G401.6 (cell line): Measurements from ENCODE around the gene UGT1A10.
"Not testable (repeated sequence)": the region's sequence is repeated elsewhere in the genome, so short reads cannot be mapped to it uniquely, and the experiment has no call there.

Source experiments
- FAIRE-seq: peaks from 2 replicates; lab custom pipeline; 2012; peaks lifted over from hg19 to GRCh38; lab: Jason Lieb, UNC

The UGT1A10 gene

DNA sequence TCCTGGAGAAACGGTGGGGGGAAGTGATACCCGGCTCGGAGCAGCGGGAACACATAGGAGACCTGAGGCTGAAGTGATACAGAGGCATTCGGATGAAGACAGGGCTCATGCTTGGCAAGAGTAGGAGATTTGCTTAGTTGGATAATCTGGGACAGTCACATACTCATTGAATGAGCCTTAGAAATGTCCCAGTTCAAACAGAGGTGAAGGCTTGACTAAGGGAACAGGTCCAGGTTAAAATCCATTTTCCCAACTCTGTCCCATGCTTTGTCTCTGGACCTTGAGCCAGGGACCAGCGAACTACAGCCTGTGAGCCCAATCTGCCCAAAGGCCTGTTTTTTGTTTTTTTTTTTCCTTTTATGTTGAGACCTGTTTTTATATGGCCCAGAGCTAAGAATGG is 57.7 kb downstream of the UGT1A10 start:
- no peak for FAIRE-seq

DNA sequence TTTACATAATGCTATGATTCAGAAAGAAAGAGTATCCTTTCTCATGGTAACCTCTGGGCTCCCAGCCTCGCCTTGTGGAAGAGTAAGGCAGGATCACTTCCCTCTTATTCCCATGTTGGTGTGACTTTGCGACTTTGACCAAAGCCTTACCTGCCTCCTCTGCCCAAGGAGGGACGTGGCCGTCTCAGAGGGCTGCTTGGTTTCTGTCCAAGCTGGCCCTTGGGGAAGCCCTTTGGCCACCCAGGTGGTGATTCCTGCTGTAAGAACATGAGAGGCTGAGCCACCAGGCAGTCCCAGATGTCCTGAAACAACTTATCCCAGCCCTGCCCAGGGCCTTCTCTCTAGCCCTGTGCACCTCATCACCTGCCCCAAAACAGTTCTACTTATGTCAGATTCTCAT is 62.5 kb downstream of the UGT1A10 start:
- FAIRE-seq, result no peak

DNA sequence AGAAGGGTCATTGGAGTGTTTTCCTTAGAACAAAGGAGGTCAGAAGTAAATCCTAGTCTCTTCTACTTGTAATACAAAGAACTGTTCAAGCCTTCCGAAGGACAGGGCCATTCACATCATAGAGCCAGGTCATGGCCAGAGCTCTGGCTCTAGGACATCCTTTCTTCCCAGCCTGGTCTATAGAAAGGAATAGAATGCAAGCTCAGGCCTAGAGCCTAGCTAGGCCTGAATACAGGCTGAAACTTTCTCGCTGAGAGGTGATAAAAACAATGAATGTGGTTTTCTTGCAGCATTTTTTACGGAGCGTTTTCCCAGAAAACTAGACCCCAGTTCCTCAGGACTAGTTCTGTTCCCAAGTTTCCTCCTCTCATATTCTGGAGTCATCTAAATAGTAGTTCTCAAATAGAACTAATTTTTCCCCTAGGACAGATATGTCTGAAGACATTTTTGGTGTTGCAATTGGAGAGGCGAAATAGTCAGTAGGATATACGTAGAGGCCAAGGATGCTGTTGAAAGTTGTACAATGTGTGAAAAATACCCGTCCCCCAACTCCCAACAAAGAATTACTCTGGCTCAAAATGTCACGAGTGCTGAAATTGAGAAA is 63.3 kb downstream of the UGT1A10 start:
- FAIRE-seq, result no peak

DNA sequence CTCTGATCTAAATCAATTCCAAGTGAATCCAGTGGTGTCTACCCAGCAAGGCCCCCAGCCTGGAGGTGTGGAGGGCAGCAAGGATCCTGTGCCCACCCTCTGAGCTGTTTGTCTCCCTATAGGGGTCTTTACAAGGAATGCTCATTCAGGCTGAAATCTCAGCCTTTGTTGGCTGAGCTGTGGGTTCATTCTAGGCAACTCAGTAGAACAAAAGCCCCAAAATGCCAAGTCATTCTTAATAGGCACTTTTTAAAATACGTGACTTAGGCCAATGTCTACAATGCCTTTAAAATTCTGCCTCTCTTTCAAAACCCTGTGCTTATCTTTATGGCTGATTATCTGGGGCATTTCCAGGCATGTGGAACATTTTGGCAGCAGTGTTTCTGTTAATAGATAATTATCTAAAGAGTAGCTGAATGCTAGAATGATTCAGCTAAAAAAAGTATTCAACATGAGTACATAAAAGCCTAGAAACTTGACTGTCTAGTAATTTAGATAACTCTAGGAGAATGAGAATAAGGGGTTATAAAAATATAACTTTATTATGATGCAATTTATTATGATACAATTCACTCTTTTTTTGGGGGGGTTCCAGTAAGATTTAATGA is 63.9 kb downstream of the UGT1A10 start:
- FAIRE-seq, result no peak

DNA sequence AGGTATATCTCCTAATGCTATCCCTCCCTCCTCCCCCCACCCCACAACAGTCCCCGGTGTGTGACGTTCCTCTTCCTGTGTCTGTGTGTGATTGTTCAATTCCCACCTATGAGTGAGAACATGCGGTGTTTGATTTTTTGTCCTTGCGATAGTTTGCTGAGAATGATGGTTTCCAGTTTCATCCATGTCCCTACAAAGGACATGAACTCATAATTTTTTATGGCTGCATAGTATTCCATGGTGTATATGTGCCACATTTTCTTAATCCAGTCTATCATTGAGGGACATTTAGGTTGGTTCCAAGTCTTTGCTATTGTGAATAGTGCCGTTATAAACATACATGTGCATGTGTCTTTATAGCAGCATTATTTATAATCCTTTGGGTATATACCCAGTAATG is 64.6 kb downstream of the UGT1A10 start:
- FAIRE-seq, result not testable (repeated sequence)

DNA sequence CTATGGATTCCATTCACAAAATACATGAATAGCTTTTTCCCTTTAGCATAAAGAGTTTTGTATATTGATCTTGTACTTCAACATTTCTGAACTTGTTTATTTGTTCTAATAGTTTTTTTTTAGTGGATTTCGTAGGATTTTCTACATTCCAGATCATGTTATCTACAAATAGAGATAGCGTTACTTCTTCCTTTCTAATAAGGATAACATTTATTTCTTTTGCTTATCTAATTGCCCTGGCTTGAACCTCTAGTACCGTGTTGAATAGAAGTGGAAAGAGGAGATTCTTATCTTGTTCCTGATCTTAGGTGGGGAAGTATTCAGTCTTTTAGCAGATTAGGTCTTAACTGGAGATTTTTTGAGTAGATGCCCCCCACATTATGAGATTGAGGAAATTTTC is 66.0 kb downstream of the UGT1A10 start:
- no peak for FAIRE-seq

DNA sequence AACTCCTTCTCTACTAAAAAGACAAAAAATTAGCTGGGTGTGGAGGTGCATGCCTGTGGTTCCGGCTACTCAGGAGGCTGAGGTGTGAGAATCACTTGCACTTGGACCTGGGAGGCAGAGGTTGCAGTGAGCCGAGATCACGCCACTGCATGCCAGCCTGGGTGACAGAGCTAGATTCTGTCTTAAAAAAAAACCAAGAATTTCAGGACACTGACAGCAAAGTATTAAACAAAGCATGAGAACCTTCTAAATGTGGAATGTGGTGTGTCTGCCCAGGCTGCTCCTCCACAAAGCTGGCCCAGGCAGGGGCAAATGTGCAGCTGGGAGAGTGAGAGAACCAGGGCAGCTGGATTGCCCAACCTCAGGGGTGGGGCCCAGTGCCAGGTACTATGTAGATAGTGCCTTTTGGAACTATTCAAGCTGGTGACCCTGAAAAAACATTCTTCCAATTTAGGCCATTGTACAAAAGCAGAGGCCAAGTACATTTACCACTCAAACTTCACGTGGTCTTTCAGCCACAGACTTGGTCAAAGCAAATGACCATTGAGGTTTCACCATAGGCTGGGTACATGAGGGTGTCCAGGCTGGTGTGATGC is 69.8 kb downstream of the UGT1A10 start:
- no peak for FAIRE-seq

DNA sequence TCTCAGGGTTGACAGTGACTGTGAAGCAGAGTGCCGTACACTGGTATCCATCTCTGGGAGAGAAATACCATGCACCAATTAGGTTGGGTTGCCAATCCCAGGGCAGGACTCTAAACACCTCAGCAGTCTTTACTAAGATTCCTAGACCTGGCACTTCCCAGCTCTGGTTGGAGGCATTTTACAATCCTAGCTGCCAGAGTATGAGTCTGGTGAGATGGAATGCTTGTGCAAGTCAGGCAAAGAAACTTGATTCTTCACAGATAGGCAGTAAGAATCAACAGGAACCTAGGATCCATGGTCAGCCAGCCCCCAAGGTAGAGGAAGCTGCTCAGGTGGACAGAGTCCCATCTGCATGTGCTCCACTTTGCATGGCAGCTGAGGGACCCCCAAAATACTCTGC is 70.5 kb downstream of the UGT1A10 start:
- no peak for FAIRE-seq

DNA sequence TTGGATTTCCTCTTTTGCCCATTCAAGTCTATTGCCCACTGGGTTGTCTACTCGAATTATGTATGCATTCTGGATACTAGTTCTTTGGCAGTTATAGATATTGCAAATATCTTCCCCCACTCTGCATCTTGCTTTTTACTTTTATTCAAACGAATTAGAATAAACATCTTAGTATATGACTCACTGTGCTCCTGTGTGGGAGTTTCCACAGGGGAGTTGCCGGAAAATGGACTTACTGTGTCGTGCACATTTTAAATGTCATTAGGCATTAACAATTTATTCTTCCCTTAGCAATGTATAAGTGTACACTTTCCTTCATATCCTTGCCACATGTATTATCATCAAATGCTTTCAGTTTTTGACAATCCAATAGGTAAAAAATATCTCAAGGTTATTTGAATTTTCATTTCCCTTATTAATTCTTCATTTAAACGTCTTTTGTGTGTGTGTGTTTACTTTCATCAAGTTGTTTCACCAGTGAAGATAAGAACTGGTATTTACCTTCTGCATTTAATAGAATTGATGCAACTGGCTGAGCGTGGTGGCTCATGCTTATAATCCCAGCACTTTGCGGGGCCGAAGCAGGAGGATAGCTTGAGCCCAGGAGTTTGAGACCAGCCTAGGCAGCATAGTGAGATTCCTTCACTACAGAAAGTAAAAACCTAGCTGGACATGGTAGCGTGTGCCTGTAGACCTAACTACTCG is 71.8 kb downstream of the UGT1A10 start:
- no peak for FAIRE-seq

DNA sequence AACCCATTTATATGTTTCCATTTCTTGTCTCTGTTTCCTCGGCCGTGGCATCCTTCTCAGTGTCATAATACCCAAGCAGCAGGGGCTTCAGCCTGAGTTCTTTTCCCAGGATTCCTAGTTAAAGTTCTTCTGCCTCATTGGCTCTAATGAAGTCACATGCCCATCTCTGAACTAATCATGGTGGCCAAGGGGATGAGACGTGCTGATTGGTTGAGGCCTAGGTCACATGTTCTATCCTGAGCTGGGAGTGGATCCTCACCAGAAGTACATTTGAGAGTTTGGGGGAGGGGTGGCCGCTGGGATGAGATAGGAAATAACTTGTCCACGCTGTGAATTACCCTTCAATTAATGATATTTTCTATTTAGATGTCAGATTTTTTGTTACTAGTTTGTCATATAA is 72.7 kb downstream of the UGT1A10 start:
- no peak for FAIRE-seq

DNA sequence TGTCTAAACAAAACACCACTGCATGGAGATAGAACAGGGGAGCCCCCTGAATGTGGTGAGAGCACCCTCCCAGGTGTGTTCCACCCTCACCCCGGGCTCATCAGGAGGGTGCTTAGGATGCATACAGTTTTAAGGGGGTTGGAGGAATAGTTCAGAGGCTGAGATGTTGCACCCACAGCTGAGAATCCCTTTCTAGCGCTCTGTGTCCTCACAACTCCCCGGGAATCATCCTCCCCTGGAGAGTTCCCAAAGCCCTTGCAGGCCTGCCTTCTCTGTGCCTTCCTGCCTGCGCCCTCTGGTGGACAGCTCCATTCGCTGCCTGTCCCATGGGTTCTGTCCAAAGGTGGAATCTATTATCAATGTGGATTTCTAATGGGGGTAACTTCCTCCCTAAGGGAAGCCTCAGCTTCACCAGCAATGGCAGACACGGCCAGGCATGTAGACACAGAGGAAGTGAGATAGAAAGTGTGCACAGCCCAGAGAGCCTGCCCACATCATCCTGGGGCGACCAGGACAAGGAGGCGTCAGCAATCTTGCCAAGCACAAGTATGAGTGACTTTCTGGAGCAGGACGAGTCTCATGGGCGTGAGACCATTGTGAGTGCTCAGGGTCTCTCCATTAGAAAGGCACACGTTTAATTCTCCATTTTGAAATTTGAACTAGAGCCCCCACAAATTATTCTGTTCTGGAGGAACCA is 75.2 kb downstream of the UGT1A10 start:
- no peak for FAIRE-seq

DNA sequence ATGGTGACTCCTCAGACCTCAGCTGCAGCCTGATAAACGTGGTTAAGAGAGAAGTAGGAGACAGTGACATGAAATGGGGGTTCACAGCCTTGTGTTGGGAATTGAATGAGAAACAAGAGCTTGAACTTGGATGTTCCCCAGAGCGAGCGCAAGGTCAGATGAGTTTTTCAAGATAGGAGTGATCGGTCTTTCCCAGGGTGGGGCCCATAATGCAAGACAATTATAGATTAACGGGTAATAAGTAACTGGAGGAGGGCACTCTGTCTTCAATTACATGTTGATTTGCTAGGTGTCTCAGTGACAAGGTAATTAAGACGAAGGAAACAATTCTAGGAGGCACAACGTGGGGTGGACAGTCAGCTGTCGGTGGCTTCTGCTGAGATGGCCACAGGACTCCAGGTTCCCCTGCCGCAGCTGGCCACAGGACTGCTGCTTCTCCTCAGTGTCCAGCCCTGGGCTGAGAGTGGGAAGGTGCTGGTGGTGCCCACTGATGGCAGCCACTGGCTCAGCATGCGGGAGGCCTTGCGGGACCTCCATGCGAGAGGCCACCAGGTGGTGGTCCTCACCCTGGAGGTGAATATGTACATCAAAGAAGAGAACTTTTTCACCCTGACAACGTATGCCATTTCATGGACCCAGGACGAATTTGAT is 76.5 kb downstream of the UGT1A10 start, which contains the start of gene UGT1A5:
Gene UGT1A5 (plus strand): TSS at position 297 of the 651 bp plus-strand sequence. CDS start 85 bp downstream, at position 382.
- FAIRE-seq, result no peak

DNA sequence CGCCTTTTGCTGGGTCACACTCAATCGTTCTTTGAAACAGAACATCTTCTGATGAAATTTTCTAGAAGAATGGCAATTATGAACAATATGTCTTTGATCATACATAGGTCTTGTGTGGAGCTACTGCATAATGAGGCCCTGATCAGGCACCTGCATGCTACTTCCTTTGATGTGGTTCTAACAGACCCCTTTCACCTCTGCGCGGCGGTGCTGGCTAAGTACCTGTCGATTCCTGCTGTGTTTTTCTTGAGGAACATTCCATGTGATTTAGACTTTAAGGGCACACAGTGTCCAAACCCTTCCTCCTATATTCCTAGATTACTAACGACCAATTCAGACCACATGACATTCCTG is 77.0 kb downstream of the UGT1A10 start:
- FAIRE-seq, result no peak

DNA sequence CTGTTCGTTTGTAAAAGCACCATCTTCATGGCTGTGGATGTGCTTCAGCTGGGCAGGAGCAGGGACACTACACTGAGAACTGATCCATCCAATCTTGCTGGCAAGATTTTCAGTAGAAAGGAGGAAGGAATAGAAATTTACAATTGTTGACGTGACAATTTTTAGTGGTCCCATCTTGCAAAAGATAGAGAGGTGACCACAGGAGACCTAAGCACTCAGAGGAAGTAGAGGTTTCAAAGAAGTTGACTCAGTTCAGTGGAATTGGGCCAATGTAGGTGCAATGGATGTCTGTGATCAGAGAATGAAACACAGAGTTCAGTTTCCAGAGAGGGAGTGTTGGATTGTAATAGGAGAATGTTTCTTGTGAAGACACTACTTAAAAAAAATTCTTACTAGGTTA is 77.9 kb downstream of the UGT1A10 start:
- no peak for FAIRE-seq

DNA sequence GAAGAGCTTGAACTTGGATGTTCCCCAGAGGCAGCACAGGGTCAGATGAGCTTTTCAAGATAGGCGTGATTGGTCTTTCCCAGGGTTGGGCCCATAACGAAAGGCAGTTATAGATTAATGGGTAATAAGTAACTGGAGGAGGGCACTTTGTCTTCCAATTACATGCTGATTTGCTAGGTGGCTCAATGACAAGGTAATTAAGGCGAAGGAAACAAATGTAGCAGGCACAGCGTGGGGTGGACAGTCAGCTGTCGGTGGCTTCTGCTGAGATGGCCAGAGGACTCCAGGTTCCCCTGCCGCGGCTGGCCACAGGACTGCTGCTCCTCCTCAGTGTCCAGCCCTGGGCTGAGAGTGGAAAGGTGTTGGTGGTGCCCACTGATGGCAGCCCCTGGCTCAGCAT is 82.3 kb downstream of the UGT1A10 start, which contains the start of gene UGT1A4:
Gene UGT1A4 (plus strand): TSS at position 185 of the 400 bp plus-strand sequence. CDS start 85 bp downstream, at position 270.
- FAIRE-seq, result no peak

DNA sequence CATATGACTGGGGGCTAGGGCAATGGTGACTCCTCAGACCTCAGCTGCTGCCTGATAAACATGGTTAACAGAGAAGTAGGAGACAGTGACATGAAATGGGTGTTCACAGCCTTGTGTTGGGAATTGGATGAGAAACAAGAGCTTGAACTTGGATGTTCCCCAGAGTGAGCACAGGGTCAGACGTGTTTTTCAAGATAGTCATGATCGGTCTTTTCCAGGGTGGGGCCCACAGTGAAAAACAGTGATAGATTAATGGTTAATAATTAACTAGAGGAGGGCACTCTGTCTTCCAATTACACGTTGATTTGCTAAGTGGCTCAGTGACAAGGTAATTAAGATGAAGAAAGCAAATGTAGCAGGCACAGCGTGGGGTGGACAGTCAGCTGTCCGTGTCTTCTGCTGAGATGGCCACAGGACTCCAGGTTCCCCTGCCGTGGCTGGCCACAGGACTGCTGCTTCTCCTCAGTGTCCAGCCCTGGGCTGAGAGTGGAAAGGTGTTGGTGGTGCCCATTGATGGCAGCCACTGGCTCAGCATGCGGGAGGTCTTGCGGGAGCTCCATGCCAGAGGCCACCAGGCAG is 92.6 kb downstream of the UGT1A10 start, which contains the start of gene UGT1A3:
Gene UGT1A3 (plus strand): TSS at position 320 of the 579 bp plus-strand sequence. CDS start 85 bp downstream, at position 405.
- FAIRE-seq, result no peak

DNA sequence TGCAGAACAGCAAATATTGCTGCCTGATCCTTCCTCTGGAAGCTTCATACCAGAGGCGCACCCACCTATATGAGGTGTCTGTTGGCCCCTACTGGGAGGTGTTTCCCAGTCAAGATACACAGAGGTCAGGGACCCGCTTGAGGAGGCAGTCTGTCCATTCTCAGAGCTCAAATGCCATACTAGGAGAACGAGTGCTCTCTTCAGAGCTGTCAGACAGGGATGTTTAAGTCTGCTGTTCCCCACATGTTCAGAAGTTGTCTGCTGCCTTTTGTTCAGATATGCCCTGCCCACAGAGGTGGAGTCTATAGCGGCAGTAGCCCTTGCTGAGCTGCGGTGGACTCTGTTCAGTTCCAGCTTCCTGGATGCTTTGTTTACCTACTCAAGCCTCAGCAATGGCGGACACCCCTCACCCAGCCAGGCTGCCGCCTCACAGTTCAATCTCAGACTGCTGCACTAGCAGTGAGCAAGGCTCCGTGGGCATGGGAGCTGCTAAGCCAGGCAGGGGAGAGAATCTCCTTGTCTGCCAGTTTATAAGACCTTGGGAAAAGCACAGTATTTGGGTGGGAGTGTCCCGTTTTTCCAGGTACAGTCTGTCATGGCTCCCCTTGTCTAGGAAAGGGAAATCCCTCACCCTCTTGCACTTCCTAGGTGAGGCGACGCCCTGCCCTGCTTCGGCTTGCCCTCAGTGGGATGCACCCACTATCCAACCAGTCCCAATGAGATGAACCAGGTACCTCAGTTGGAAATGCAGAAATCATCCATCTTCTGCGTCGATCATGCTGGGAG is 100.8 kb downstream of the UGT1A10 start:
- FAIRE-seq, result not testable (repeated sequence)

DNA sequence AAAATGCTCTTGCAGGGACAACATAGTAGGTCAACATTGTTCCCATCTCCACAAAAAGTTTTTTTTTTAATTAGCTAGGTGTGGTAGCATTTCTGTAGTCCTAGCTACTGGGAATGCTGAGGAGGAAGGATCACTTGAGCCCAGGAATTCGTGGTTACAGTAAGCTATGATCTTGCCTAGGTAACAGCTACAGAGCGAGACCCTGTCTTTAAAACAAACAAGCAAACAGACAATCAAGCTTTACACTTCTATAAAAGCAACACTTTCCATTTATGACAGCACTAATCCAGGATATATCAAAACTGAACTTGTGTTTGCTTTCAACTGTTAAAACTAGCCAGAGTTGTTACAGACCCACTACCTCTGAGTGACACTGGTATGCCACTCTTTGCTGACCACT is 104.6 kb downstream of the UGT1A10 start:
- FAIRE-seq, result no peak

DNA sequence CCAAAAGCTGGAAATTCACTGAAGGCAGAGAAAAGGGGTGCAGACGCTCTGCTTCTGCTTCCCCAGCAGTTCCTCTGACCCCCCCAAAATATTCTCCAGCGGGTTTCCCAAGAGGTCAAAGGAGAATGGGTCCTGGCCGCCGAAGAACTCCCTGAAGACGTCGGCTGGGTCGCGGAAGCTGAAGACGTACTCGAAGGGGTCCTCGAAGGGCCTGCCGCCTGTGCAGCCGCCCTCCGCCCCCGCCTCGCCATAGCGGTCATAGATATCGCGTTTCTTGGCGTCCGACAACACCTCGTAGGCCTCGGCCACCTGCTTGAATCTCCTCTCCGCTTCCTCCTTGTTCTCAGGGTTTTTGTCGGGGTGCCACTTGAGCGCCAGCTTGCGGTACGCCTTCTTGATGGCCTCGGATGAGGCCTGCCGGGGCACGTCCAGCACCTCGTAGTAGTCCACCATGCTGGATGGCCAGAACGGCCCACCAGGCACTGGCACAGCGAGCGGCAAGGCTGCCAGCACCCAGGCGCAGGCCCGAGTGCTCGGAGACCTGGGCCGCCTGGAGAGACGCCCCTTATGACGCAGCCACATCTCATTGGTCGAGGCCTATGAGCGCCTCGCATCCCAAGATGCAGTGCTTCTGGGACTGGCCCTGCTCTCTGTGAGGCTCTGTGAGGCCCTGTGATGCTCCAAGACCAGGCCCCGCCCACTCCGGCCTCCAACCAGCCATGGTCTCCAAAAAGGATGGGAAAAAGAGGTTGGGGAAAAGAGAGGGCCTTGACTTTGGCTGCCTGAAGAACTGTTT is 107.4 kb downstream of the UGT1A10 start:
- no peak for FAIRE-seq
